A673 (cell line): ENCODE data around the gene ZDHHC7.

Experiments
- EZH2 ChIP-seq: fragments of 200-600 bp; sonication (generic); IDR thresholded peaks from 2 replicates; pipeline ENCODE4 v1.6.1; 2017; ENCODE audit warnings: borderline replicate concordance, low read depth, mild to moderate bottlenecking, mixed read lengths, antibody characterized with exemption, low read length; ENCODE audit not compliant: poor library complexity, severe bottlenecking
- TF ChIP-seq, protein P1 (sequence below): fragments of 300-800, 200-600 bp; sonication (generic); conservative IDR thresholded peaks from 2 replicates; pipeline ENCODE4 v1.5.1; 2017; ENCODE audit warnings: low read depth, mild to moderate bottlenecking, antibody characterized with exemption, low read length, moderate library complexity, mixed read lengths

DNA sequence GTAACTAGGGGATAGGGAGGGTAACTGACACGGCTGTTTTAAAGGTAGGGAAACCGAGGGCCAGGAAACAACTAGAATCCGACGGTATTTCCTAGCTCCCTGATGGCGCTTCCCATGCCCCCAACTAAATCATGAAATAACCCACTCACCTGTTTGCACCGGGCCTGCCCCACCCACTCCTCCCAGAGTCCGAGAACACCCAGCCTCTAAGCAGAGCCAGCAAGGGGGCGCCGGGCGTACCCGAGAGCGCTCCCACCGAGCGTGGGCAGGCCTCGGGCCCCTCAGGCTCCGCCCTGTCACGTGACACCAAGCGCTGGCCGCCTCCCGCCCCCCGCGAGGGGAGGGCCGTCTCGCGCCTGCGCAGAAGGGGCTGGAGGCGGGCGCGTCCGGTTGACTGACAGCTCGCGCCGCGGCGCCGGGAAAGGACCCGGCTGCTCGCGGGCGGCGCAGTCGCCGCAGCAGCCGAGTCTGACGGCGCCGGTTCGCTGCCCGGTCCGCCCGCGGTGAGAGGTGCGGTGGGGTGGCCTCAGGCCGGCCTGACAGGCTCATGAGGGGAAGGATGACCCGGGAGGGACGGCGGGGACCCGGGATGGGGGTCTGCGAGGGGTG, 16.1 kb upstream of the ZDHHC7 start, which contains the start of gene KIAA0513:
- TF ChIP-seq, protein P1, sequence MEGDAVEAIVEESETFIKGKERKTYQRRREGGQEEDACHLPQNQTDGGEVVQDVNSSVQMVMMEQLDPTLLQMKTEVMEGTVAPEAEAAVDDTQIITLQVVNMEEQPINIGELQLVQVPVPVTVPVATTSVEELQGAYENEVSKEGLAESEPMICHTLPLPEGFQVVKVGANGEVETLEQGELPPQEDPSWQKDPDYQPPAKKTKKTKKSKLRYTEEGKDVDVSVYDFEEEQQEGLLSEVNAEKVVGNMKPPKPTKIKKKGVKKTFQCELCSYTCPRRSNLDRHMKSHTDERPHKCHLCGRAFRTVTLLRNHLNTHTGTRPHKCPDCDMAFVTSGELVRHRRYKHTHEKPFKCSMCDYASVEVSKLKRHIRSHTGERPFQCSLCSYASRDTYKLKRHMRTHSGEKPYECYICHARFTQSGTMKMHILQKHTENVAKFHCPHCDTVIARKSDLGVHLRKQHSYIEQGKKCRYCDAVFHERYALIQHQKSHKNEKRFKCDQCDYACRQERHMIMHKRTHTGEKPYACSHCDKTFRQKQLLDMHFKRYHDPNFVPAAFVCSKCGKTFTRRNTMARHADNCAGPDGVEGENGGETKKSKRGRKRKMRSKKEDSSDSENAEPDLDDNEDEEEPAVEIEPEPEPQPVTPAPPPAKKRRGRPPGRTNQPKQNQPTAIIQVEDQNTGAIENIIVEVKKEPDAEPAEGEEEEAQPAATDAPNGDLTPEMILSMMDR, result no peak
- TF ChIP-seq EZH2, result no peak
